Stimulated activated CD4-positive, alpha-beta T cell treated with anti-CD3 and anti-CD28 coated beads, TNF-alpha, amount 100 ng/mL, for 48 hours (primary cell): ENCODE results near the gene PTK6.
"Not testable (repeated sequence)": the region's sequence is repeated elsewhere in the genome, so short reads cannot be mapped to it uniquely, and the experiment has no call there.

Experiments used
- DNase-seq, 3 donors: peaks; one replicate each; pipeline ENCODE4 v3.0.0-alpha.2; 2020; ENCODE audit warnings: low read depth in 3 of 3

PTK6 gene

DNA sequence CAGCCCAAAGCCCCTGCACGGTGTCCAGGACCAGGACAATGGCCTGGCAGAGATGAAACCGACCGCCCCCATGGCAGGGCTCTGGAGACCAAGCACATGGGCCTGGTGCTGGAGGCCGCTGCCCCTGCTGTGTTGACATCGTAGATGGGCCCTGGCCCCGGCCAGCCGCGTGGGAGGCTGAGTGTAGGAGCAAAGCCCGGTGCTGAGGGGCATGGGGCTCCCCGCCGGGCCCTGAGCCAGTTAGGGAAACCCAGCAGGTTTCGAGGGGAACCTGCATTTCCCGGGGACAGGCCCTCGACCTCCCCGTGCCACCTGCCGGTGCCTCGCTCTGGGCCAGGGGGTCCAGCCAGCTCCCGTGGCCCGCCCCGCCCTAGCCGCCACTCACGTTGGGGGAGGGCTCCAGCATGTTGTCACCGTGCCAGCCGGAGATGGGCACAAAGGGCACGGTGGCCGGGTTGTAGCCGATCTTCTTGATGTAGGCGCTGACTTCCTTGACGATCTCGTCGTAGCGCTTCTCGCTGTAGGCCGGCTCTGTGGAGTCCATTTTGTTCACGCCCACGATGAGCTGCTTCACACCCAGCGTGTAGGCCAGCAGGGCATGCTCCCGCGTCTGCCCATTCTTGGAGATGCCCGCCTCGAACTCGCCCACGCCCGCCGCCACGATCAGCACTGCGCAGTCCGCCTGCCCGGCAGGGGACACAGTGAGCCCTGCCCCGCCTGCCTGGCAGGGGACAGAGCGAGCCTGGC, 42.6 kb downstream of the PTK6 start:
- no peak for DNase-seq

DNA sequence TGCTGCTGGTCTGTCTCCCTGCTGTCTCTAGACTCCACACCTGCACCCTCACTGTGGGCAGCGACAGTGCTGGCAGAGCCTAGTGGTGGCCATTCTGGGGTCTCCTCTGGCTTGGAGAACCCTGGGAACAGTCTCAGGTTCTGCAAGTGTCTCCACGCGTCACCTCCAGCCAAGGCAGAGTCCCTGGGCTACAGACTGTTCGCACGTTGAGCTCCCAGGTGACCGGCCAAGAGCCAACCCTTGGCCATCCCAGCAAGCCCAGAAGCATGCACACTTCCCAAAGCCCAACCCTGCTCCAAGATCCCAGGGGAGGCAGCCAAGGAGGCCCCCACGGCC, 43.1 kb downstream of the PTK6 start:
- no peak for DNase-seq

DNA sequence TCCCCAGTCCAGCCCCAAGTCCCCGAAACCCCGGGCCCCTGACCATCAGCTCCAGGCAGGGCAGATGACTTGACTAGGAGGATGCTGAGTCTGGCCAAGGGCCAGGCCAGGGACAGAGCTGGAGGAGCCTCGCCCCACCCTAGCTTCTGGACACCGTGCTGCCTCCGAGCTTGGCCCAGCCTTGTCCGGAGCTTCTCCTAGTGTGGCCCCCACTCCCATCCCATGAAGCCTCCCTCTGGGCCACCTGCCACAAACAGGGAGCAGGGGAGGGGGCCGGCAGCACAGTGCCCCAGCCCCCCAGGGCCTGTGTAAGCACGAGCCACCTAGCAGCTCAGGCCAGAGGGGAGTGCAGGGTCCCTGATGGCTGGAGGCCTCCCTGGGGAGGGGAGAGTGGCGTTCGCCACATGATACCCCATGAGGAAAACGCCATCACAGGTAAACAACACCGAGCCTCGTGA, 43.6 kb downstream of the PTK6 start:
- DNase-seq, result no peak

GRCh38 chr20:63492982-63493381, 44.2 kb downstream of the PTK6 start:
- DNase-seq, result no peak

DNA sequence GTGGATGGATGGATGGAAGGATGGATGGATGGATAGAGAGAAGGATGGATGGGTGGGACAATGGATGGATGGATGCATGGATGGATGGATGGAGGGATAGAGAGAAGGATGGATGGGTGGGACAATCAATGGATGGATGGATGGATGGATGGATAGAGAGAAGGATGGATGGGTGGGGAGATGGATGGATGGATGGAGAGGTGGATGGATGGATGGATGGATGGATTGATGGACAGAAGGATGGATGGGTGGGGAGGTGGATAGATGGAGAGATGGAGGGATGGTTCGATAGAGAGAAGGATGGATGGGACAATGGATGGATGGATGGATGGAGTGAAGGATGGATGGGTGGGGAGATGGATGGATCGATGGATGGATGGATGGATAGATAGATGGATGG, 44.7 kb downstream of the PTK6 start:
- DNase-seq, result no peak

GRCh38 chr20:63491635-63492230, 45.4 kb downstream of the PTK6 start:
- no peak for DNase-seq

DNA sequence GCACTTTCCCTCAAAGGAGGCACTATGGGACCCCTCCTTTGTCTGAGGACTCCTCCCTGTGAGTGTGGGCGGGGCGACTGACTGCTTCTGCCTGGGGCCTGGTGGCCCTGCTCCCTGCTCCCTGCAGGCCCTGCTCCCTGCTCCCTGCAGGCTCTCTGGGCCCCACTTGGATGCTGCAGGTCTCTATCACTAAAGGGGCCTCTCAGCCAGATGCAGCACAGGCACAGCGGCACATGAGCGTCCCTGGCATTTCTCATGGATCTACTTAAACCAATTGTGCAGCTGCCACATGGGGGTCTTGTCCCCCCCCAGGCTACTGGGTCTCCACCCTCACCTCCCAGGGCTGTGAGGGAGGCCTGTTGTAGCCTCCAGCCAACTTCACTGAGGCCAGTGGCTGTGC, 46.1 kb downstream of the PTK6 start:
- no peak for DNase-seq

GRCh38 chr20:63490416-63490815, 46.8 kb downstream of the PTK6 start:
- no peak for DNase-seq

DNA sequence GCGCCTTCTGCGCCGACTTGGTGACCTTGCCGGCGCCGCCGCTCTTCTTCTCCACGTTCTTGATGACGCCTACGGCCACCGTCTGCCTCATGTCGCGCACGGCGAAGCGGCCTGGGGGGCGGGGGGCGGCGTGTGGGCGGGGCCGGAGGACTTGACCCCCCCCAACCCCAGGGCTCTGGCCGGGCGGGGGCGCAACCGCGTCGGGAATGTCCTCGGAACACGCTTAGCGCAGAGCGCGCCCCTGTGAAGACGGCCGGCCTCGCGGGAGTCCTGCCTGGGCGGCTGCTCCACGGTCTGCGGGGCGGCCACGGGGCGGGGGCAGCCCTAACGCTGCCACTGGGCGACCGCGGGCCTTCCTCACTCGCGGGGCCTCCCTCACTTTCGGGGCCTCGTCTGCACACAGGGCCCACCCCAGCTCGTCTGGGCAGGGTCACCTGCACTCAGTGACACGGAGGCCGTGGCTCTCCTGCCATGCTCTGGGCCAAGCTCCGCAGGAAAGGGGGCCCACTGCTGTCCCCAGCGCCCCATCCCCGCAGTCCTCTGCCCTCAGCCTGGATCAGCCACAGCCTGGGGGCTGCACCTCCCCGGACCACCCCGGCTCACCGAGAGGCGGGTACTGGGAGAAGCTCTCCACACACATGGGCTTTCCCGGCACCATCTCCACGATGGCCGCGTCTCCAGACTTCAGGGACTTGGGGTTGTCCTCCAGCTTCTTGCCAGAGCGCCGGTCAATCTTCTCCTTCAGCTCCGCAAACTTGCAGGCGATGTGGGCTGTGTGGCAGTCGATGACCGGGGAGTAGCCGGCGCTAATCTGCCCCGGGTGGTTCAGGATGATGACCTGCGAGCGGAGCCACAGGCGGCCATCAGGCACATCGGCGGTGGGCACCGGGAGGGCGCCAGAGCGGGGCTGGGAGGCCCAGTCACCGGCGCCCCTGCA, 48.6 kb downstream of the PTK6 start:
- DNase-seq, result no peak

DNA sequence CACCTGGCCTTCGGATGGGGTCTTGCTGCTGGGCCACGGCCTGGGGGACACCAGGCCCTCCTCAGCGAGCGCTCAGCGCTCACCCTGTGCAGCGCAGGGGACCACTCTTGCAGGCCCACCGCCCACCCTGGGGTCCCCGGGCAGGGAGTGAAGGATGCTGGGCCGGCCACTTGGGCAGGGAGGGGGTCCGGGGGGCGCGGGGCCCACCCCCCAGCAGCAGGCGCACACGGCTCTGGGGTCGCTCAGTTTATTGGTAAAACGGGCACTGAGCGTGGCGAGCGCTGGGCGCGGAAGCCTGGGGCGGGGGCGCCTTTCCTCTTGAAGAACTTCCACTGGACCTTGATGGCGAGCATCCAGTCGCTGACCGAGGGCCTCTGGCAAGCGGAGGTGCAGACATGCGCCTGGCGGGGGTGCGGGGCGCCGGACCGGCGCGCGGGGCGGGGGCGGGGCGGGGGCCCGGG, 49.4 kb downstream of the PTK6 start:
- no peak for DNase-seq

- no peak for DNase-seq
Observed at GRCh38 chr20:63487116-63487764, 49.9 kb downstream of the PTK6 start.

- no peak for DNase-seq
Observed at GRCh38 chr20:63486300-63486855, 50.8 kb downstream of the PTK6 start.

DNA sequence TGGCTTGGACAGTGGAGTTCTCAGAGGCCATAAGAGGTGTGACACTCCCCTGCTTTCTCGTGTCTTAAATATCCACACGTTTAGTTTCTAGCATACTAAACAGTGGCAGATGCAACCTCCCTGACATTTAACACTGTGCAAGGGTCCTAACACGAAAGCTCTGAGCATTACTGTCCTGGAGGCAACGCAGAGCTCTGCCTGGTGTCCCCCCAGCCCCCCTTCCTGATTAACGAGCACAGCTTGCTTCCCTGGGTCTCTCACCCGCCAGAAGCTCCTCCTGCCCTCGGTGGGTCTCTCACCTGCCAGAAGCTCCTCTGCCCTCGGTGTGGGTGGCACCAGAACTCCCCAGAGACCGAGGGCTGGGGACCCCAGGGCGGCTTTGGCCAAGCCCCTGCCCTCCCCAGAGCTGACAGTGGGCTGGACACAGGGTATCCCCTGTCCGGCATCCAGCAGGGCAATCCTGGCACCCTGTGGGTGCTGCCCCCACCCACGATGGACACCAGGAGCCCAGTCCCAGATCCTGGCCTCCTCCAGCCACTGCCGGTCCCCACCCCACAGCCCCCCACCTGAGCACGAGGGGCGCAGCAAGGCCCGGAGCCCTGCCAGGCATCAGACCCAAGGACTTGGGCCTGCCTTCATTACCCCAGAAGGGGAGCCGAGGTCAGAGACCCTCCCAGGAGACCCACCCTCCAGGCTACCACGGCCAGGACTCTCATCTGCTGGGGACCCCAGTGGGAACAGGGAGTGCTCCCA, 52.3 kb downstream of the PTK6 start:
- DNase-seq, result no peak

DNA sequence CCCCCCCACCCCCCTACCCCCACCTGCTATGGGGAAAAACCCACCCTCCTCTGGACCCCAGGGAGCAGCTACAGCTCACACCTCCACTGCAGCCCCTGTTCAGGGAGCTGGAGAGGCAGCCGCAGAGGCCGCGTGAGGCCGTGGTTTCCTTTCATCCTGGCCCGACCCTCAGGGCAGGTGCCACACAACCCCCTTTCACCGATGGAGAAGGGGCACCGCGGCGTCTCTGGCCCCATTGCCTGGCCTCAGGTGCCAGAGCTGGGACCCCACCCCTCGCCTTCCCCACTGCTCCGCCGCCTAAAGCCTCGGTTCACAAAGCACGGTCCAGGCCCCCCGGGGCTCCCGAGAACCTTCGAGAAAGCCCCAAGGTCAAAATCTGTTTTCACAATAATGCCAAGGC, 52.9 kb downstream of the PTK6 start:
- DNase-seq, result no peak

GRCh38 chr20:63483834-63484233, 53.3 kb downstream of the PTK6 start:
- DNase-seq, result no peak

GRCh38 chr20:63482021-63482587, 55.1 kb downstream of the PTK6 start:
- DNase-seq, result no peak

GRCh38 chr20:63481503-63481902, 55.7 kb downstream of the PTK6 start:
- DNase-seq, result no peak

DNA sequence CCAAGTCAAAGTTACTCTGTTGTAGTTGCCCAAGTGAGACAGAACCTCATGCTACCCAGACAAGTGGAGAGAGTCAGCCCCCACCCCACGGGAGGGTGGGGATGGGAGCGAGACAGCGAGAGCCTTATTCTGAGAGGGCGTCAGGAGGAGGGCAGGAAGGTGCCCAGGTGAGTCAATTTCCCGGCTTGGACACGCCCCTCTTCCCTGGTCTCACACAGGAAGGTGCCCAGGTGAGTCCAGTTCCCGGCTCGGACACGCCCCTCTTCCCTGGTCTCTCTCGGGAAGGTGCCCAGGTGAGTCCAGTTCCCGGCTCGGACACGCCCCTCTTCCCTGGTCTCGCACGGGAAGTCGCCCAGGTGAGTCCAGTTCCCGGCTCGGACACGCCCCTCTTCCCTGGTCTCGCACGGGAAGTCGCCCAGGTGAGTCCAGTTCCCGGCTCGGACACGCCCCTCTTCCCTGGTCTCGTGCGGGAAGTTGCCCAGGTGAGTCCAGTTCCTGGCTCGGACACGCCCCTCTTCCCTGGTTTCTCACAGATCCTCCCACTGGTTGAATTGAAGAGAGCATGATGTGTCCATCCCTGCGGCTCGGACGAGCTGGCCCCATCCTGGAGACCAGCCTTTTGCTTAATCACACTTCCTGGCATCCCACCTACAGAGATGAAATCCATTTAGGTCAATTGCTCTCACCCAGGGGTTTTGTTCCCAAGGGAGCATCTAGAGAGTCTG, 57.3 kb downstream of the PTK6 start:
- DNase-seq, result not testable (repeated sequence)

DNA sequence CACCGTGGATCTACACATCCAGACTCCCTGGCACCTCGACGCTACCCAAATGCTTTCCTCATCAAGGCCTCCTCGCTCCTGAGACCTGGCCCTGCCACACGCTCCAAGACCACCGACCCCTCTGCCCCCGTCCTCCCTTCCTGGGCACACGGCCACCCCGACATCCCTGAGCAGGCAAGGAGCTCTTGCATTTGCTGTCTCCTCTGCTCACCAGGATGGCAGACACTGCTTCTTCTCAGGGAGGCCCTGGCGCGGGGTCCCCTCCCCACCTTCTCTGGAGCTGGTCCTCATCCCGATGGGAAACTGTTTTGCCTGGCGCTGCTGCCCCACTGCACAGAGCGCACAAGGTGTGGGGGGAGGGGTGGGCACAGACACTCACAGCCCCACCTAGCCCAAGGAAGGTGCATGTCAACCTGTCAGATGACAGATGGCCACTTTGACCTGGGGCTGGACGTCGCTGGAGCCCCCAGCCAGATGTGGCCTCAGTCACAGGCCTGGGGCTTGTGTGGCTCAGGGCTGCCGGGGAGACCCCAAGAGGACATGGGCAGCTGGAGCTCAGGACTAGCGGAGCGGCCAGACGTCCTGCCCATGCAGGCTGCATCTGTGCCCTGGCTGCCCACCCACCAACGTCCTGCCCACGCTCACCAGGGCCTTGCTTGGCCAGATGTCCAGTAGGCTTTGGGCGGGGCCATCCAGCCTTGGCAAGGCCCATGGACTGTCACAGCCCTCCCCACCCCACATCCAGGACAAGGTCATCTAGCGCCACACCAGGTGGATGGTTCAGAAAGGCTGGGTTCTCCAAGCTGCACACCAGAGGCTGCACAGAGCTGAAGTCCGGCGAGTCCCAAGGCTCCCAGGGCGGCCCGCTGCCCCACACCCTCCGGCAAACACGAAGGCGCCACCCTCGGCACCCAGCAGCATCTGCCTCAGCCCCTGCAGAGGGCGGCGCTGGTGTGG, 58.6 kb downstream of the PTK6 start:
- no peak for DNase-seq
